Sigmoid colon (tissue), 7 donors: Measurements from ENCODE around the gene P2RX3. TPM values are rescaled to one million over a fixed set of nuclear protein-coding genes. Genes with fewer than 3 reads are reported as not detected.

Experiments used
- DNase-seq: peaks from one replicate; pipeline ENCODE4 v3.0.0-alpha.2; 2019
- H3K27ac ChIP-seq, 4 donors: fragments of 200-600 bp; sonication (generic); one replicate each; pipeline ENCODE4 v1.5.1; 2016 to 2019; ENCODE audit warnings: mild to moderate bottlenecking in 1 of 4
- H3K27me3 ChIP-seq, 3 donors: fragments of 200-600 bp; sonication (generic); one replicate each; pipeline ENCODE4 v1.5.1; 2019; ENCODE audit warnings: mild to moderate bottlenecking in 1 of 3
- H3K36me3 ChIP-seq, 4 donors: fragments of 200-600 bp; sonication (generic); one replicate each; pipeline ENCODE4 v1.5.1; 2016 to 2019
- H3K4me1 ChIP-seq, 4 donors: fragments of 200-600 bp; sonication (generic); one replicate each; pipeline ENCODE4 v1.5.1; 2017 to 2019
- H3K4me3 ChIP-seq, 4 donors: fragments of 200-600 bp; sonication (generic); one replicate each; pipeline ENCODE4 v1.5.1; 2017 to 2019; ENCODE audit warnings: mild to moderate bottlenecking in 2 of 4, moderate library complexity in 1 of 4
- H3K9me3 ChIP-seq, 4 donors: fragments of 200-600 bp in 3 of 4; sonication (generic) in 3 of 4; one replicate each; pipeline versions ENCODE4 v1.5.1 to v1.6.1; 2013 to 2019
- EP300 ChIP-seq, 4 donors: sonication (generic); formaldehyde crosslinking; IDR thresholded peaks; one replicate each; pipeline ENCODE4 v1.6.1; 2017; ENCODE audit warnings: antibody characterized with exemption in 4 of 4
- POLR2A ChIP-seq, 2 donors: fragments of 450-650 bp; IDR thresholded peaks; one replicate each; pipeline ENCODE4 v1.6.1; 2016; ENCODE audit warnings: antibody characterized with exemption in 2 of 2, mild to moderate bottlenecking in 2 of 2, moderate library complexity in 2 of 2
- POLR2AphosphoS5 ChIP-seq, 4 donors: sonication (generic); formaldehyde crosslinking; IDR thresholded peaks; one replicate each; pipeline ENCODE4 v1.6.1; 2017; ENCODE audit warnings: antibody characterized with exemption in 4 of 4
- WGBS, 2 donors: extraction: QIAGEN DNeasy Blood & Tissue Kit; methylation state at CpG; one replicate each; pipeline ENCODE4 v1.1.7; 2013; 5-methylcytosine and 5-hydroxymethylcytosine counted together
- intact Hi-C: fragments of 100-400 bp; cut with DNase I; formaldehyde crosslinking; loops from one replicate; pipeline ENCODE4 v1.15.1; 2023
- polyA plus RNA-seq, 3 donors: library from polyadenylated mRNA; stranded (reverse); fragments of 200-250 nt; gene quantifications; one replicate each; pipeline ENCODE4 v1.2.3, GENCODE V29; 2013
- total RNA-seq, 4 donors: library from RNA; depleted of rRNA; stranded (reverse); fragments of >200 nt; gene quantifications; one replicate each; pipeline ENCODE4 v1.1.0, GENCODE V29; 2016
- TF ChIP-seq, protein P1 (sequence below), 4 experiments: fragments of 450-650 bp in 3 of 4; fragments of 200-600 bp in 1 of 4; IDR thresholded peaks; one replicate each; pipeline ENCODE4 v1.5.1; 2016 to 2019; ENCODE audit warnings: antibody characterized with exemption in 4 of 4, mild to moderate bottlenecking in 3 of 4, moderate library complexity in 2 of 4
- donor health status: healthy with polysubstance abuse.
- donor health status: Bipolar disorder and iron deficiency.
- donor health status: healthy.

The P2RX3 gene
- total and polyA plus RNA-seq, 7 donors: 0.07 to 0.36 TPM; not detected in 5

DNA sequence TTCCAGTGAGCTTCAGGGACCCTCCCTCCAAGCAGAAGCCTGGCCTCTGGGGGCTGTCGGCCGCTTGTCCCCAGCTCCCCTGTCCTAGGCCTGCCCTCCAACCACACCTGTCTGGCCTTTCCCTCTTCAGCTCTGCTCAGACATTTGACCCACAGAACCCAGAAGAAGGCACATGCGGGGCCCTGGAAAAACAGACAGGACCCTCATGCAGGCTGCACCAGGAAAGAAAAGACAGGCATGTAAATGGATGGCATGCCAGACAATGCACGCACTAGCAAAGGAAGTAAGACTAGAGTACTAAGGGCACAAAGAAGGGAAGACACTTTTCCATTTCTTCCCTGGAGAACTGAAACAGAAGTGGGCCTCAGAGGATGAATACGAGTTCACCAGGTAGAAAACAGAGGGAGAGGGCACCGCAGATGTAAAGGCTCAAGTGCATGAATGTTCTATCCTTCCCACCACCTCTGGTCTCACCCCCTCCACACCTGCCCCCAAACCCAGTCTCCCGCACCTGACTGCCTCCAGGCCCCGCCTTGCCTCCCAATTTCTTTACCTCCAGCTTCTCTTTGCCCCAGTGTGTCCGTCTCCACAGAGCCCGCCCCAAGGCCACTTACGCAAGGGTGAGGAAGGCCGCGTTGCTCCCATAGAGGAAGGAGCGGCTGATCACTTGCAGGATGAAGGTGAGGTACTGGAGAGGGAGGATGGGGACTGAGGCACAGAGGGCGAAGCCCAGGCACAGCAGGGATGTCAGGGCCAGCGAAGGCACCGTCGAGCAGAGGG lies 71.4 kb downstream of the P2RX3 start:
- WGBS, 2 donors: 95 to 96% methylated on average over 18 of the region's 18 CpGs
- no peak for TF ChIP-seq POLR2A (IDR thresholded peaks at IDR 0.05)
- TF ChIP-seq POLR2AphosphoS5 (IDR thresholded peaks at IDR 0.05): no peak
- TF ChIP-seq, protein P1, sequence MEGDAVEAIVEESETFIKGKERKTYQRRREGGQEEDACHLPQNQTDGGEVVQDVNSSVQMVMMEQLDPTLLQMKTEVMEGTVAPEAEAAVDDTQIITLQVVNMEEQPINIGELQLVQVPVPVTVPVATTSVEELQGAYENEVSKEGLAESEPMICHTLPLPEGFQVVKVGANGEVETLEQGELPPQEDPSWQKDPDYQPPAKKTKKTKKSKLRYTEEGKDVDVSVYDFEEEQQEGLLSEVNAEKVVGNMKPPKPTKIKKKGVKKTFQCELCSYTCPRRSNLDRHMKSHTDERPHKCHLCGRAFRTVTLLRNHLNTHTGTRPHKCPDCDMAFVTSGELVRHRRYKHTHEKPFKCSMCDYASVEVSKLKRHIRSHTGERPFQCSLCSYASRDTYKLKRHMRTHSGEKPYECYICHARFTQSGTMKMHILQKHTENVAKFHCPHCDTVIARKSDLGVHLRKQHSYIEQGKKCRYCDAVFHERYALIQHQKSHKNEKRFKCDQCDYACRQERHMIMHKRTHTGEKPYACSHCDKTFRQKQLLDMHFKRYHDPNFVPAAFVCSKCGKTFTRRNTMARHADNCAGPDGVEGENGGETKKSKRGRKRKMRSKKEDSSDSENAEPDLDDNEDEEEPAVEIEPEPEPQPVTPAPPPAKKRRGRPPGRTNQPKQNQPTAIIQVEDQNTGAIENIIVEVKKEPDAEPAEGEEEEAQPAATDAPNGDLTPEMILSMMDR (IDR thresholded peaks at IDR 0.05): no peak
- Histone ChIP-seq H3K9me3 (no peaks in the 10 kb centered on the region), H3K36me3 (peaks cover 9 to 78% (median 26%) of the 10 kb centered on the region in 4 donors), H3K4me1 (no peaks in the 10 kb centered on the region), H3K27me3 (no peaks in the 10 kb centered on the region), H3K27ac (no peak overlapping the region), H3K4me3 (no peak overlapping the region)
- intact Hi-C loops: no loop called here
- DNase-seq: no peak

- Histone ChIP-seq H3K27ac (no peak overlapping the region), H3K36me3 (peaks cover 9 to 86% (median 33%) of the 10 kb centered on the region in 4 donors), H3K4me3 (no peak overlapping the region), H3K4me1 (no peaks in the 10 kb centered on the region), H3K9me3 (no peaks in the 10 kb centered on the region), H3K27me3 (no peaks in the 10 kb centered on the region)
- TF ChIP-seq, protein P1 (IDR thresholded peaks at IDR 0.05): no peak
- TF ChIP-seq POLR2AphosphoS5 (IDR thresholded peaks at IDR 0.05) (no peak), EP300 (IDR thresholded peaks at IDR 0.05) (no peak), POLR2A (IDR thresholded peaks at IDR 0.05) (no peak)
- intact Hi-C loops: no loop called here
- DNase-seq: no peak
Measured at GRCh38 chr11:57410287-57410686, 72.1 kb downstream of the P2RX3 start.

DNA sequence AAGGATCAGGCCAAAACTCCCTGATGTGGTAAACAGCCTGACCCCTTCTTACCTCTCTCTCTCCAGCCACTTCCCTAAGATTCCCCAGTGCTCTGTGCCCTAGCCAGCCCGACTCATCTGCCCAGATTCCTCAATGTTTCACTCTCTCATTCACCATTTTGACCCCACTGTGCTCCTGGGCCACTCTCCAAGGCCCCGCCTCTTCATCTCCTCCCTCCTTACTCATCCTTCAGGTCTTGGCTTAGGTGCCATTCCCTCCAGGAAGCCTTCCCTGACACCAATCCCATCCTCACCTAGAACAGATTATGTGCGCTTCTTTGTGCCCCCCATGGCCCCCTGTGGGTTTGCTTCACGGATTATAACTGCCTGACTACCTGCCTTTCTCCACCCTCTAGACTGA lies 75.5 kb downstream of the P2RX3 start:
- Histone ChIP-seq H3K27ac (no peak overlapping the region), H3K4me1 (peaks cover 0 to 10% (median 3%) of the 10 kb centered on the region in 4 donors), H3K4me3 (no peak overlapping the region), H3K9me3 (no peaks in the 10 kb centered on the region), H3K36me3 (peaks cover 16 to 96% (median 27%) of the 10 kb centered on the region in 4 donors), H3K27me3 (no peaks in the 10 kb centered on the region)
- intact Hi-C loops: no loop called here
- TF ChIP-seq POLR2A (IDR thresholded peaks at IDR 0.05) (no peak), POLR2AphosphoS5 (IDR thresholded peaks at IDR 0.05) (no peak)
- 91 to 95% methylated on average over 4 of the region's 4 CpGs for WGBS, 2 donors
- DNase-seq: no peak

- peaks cover 0 to 10% (median 3%) of the 10 kb centered on the region in 4 donors for H3K4me1 ChIP-seq
- TF ChIP-seq POLR2AphosphoS5 (IDR thresholded peaks at IDR 0.05) (no peak), EP300 (IDR thresholded peaks at IDR 0.05) (no peak), POLR2A (IDR thresholded peaks at IDR 0.05) (no peak)
- TF ChIP-seq, protein P1 (IDR thresholded peaks at IDR 0.05): no peak
- H3K27ac ChIP-seq: no peak overlapping the region
- no peak overlapping the region for H3K4me3 ChIP-seq
- no peaks in the 10 kb centered on the region for H3K9me3 ChIP-seq
- no peak for DNase-seq
- peaks cover 11 to 91% (median 22%) of the 10 kb centered on the region in 4 donors for H3K36me3 ChIP-seq
- 95 to 97% methylated on average over 11 of the region's 11 CpGs for WGBS, 2 donors
- no peaks in the 10 kb centered on the region for H3K27me3 ChIP-seq
- intact Hi-C loops: no loop called here
Measured at GRCh38 chr11:57414612-57415212, 76.6 kb downstream of the P2RX3 start.

DNA sequence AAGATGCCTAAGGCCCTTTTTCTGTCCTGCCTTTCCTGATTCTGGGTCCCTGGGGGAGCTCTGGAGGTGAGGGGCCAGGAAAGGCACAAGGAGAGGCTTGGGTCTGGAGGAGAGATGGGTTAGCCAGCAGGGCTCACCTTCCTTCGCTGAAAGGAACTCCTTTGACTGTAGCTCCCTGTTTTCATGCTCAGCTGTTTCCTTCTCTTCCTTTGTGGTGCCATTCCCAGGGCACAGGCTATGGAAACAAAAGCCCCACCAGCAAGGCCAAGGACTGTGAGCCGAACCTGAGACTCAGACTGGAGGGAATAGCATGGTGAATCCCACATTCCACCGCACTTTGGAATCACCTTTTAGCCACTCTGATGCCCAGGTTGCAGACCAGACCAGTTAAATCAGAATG lies 78.3 kb downstream of the P2RX3 start:
- Histone ChIP-seq H3K4me1 (peaks cover 0 to 10% (median 3%) of the 10 kb centered on the region in 4 donors), H3K27me3 (no peaks in the 10 kb centered on the region), H3K36me3 (peaks cover 11 to 89% (median 20%) of the 10 kb centered on the region in 4 donors), H3K27ac (no peak overlapping the region), H3K9me3 (no peaks in the 10 kb centered on the region), H3K4me3 (no peak overlapping the region)
- TF ChIP-seq POLR2A (IDR thresholded peaks at IDR 0.05): no peak
- TF ChIP-seq EP300 (IDR thresholded peaks at IDR 0.05): no peak
- TF ChIP-seq, protein P1 (IDR thresholded peaks at IDR 0.05): no peak
- no peak for TF ChIP-seq POLR2AphosphoS5 (IDR thresholded peaks at IDR 0.05)
- intact Hi-C loops: no loop called here
- no peak for DNase-seq
- WGBS, 2 donors: 90 to 95% methylated on average over 3 of the region's 3 CpGs
